Measurements from ENCODE around the gene BPTF. TPM values are rescaled to one million over a fixed set of nuclear protein-coding genes. Genes with fewer than 3 reads are reported as not detected.

BPTF gene
- polyA plus RNA-seq, 1 experiment, result 34.8 TPM

GRCh38 chr17:67836205-67836987 lies 11.1 kb downstream of the BPTF start:
- H3K27me3 ChIP-seq (ENCODE audit: control insufficient read depth, insufficient read depth, low read length), result no peaks in the 10 kb centered on the region
- ChIA-PET CTCF (interaction anchor here (1.3 kb wide), 1 partner anchor 8 kb away, joined by 3 read pairs; no protein-coding TSS in a partner anchor), POLR2A (no interaction called here)
- no peaks in the 10 kb centered on the region for H3K36me3 ChIP-seq (ENCODE audit: control insufficient read depth, insufficient read depth, low read length)
- no peak overlapping the region for H3K4me3 ChIP-seq (ENCODE audit: low read depth, low read length)
- TF ChIP-seq CTCF (IDR thresholded peaks at IDR 0.05; ENCODE audit: insufficient read depth, low read depth, low read length), result no peak
- peak; percentile 15 for DNase-seq (ENCODE audit: low read depth)

GRCh38 chr17:67837965-67838364 lies 12.7 kb downstream of the BPTF start:
- Histone ChIP-seq H3K4me3 (ENCODE audit: low read depth, low read length) (no peak overlapping the region), H3K27me3 (ENCODE audit: control insufficient read depth, insufficient read depth, low read length) (no peaks in the 10 kb centered on the region), H3K36me3 (ENCODE audit: control insufficient read depth, insufficient read depth, low read length) (no peaks in the 10 kb centered on the region)
- ChIA-PET CTCF (interaction anchor here (1.1 to 1.4 kb wide), 2 partner anchors 9 to 54 kb away, joined by 3 to 4 read pairs; no protein-coding TSS in a partner anchor), POLR2A (no interaction called here)
- DNase-seq (ENCODE audit: low read depth), result no peak
- no peak for TF ChIP-seq CTCF (IDR thresholded peaks at IDR 0.05; ENCODE audit: insufficient read depth, low read depth, low read length)

GRCh38 chr17:67838538-67838937 lies 13.2 kb downstream of the BPTF start:
- no peak for DNase-seq (ENCODE audit: low read depth)
- ChIA-PET CTCF (interaction anchor here (1.1 to 1.4 kb wide), 2 partner anchors 10 to 53 kb away, joined by 3 to 4 read pairs; no protein-coding TSS in a partner anchor), POLR2A (no interaction called here)
- TF ChIP-seq CTCF (IDR thresholded peaks at IDR 0.05; ENCODE audit: insufficient read depth, low read depth, low read length), result no peak
- Histone ChIP-seq H3K36me3 (ENCODE audit: control insufficient read depth, insufficient read depth, low read length) (no peaks in the 10 kb centered on the region), H3K27me3 (ENCODE audit: control insufficient read depth, insufficient read depth, low read length) (no peaks in the 10 kb centered on the region), H3K4me3 (ENCODE audit: low read depth, low read length) (no peak overlapping the region)

GRCh38 chr17:67841992-67842391 lies 16.7 kb downstream of the BPTF start:
- DNase-seq (ENCODE audit: low read depth), result no peak
- no peak for TF ChIP-seq CTCF (IDR thresholded peaks at IDR 0.05; ENCODE audit: insufficient read depth, low read depth, low read length)
- Histone ChIP-seq H3K4me3 (ENCODE audit: low read depth, low read length) (no peak overlapping the region), H3K36me3 (ENCODE audit: control insufficient read depth, insufficient read depth, low read length) (no peaks in the 10 kb centered on the region), H3K27me3 (ENCODE audit: control insufficient read depth, insufficient read depth, low read length) (no peaks in the 10 kb centered on the region)
- POLR2A ChIA-PET, result no interaction called here
- CTCF ChIA-PET, result no interaction called here

- no peak overlapping the region for H3K4me3 ChIP-seq (ENCODE audit: low read depth, low read length)
These were observed 17.3 kb downstream of the BPTF start for GRCh38 chr17:67842648-67843047.

More at GRCh38 chr17:67842648-67843047, 17.3 kb downstream of the BPTF start:
- CTCF ChIA-PET, result interaction anchor here (1.3 kb wide), 1 partner anchor 12 kb away, joined by 3 read pairs; no protein-coding TSS in a partner anchor
- no peak for TF ChIP-seq CTCF (IDR thresholded peaks at IDR 0.05; ENCODE audit: insufficient read depth, low read depth, low read length)
- DNase-seq (ENCODE audit: low read depth), result no peak
- POLR2A ChIA-PET, result no interaction called here
- H3K27me3 ChIP-seq (ENCODE audit: control insufficient read depth, insufficient read depth, low read length), result no peaks in the 10 kb centered on the region
- no peaks in the 10 kb centered on the region for H3K36me3 ChIP-seq (ENCODE audit: control insufficient read depth, insufficient read depth, low read length)

All from BJ (cell line).